Transverse colon (tissue), 4 donors: Measurements from ENCODE around the gene CALB2. TPM values are rescaled to one million over a fixed set of nuclear protein-coding genes. Genes with fewer than 3 reads are reported as not detected.
A peak's percentile ranks its signal among the peaks of the same experiment; 100 is the strongest.

ENCODE experiments used
- DNase-seq: peaks from one replicate; pipeline ENCODE4 v3.0.0-alpha.2; 2019
- H3K27ac ChIP-seq, 4 donors: fragments of 200-600 bp; sonication (generic); 2 replicates each; pipeline ENCODE4 v1.5.1; 2016 to 2018; ENCODE audit warnings: inconsistent platforms in 4 of 4
- H3K27me3 ChIP-seq: fragments of 200-600 bp; sonication (generic); 2 replicates; pipeline ENCODE4 v1.5.1; 2017; ENCODE audit warnings: inconsistent platforms
- H3K36me3 ChIP-seq, 4 donors: fragments of 200-600 bp; sonication (generic); 2 replicates each; pipeline ENCODE4 v1.5.1; 2017 to 2019; ENCODE audit warnings: inconsistent platforms in 4 of 4
- H3K4me1 ChIP-seq, 4 donors: fragments of 200-600 bp; sonication (generic); 2 replicates each; pipeline ENCODE4 v1.5.1; 2017 to 2020; ENCODE audit warnings: inconsistent platforms in 4 of 4
- H3K4me3 ChIP-seq, 4 donors: fragments of 200-600 bp; sonication (generic); 1 replicate in 1 of 4; 2 replicates in 3 of 4; pipeline versions ENCODE4 v1.5.1 to v1.6.1; 2017 to 2019; ENCODE audit warnings: inconsistent platforms in 4 of 4
- H3K9me3 ChIP-seq, 2 donors: fragments of 200-600 bp; sonication (generic); 2 replicates each; pipeline ENCODE4 v1.5.1; 2017 to 2019; ENCODE audit warnings: inconsistent platforms in 2 of 2
- EP300 ChIP-seq: sonication (generic); formaldehyde crosslinking; IDR thresholded peaks from one replicate; pipeline ENCODE4 v1.6.1; 2017; ENCODE audit warnings: antibody characterized with exemption, low read depth
- POLR2A ChIP-seq: fragments of 450-650 bp; IDR thresholded peaks from one replicate; pipeline ENCODE4 v1.6.1; 2016; ENCODE audit warnings: antibody characterized with exemption, mild to moderate bottlenecking, moderate library complexity
- POLR2AphosphoS5 ChIP-seq, 3 donors: sonication (generic); formaldehyde crosslinking; IDR thresholded peaks; one replicate each; pipeline ENCODE4 v1.6.1; 2016; ENCODE audit warnings: antibody characterized with exemption in 3 of 3
- WGBS, 2 donors: methylation state at CpG; one replicate each; pipeline ENCODE4 v1.1.5; 2018; ENCODE audit warnings: low coverage in 1 of 2; 5-methylcytosine and 5-hydroxymethylcytosine counted together
- in situ Hi-C, 4 donors: fragments of 200-750 bp; cut with MboI; loops; one replicate each; pipeline versions ENCODE4 v1.15.0 to v1.15.1; 2017; ENCODE audit warnings: low sequenced_read_pairs in 3 of 4, low pct_ligation_motif_present in 1 of 4, low pct_unique_long_range_greater_than_20kb in 1 of 4
- intact Hi-C: fragments of 100-400 bp; cut with DNase I; formaldehyde crosslinking; loops from one replicate; pipeline ENCODE4 v1.15.1; 2023; ENCODE audit warnings: low total_unique reads
- total RNA-seq, 4 donors: library from RNA; depleted of rRNA; stranded (reverse); fragments of >200 nt; gene quantifications; one replicate each; pipeline ENCODE4 v1.1.0, GENCODE V29; 2016
- TF ChIP-seq, protein P1 (sequence below), 5 experiments: fragments of 200-600 bp in 3 of 5; fragments of 450-650 bp in 2 of 5; sonication (generic) in 3 of 5; IDR thresholded peaks; 1 replicate in 2 of 5; 2 replicates in 3 of 5; pipeline ENCODE4 v1.5.1; 2016 to 2017; ENCODE audit warnings: antibody characterized with exemption in 5 of 5, inconsistent platforms in 3 of 5, mild to moderate bottlenecking in 2 of 5, moderate library complexity in 1 of 5

CALB2 gene
- total RNA-seq, 4 donors from 2014 or later = 2.0 to 4.0 (median 4.0) TPM; not detected in 1

DNA sequence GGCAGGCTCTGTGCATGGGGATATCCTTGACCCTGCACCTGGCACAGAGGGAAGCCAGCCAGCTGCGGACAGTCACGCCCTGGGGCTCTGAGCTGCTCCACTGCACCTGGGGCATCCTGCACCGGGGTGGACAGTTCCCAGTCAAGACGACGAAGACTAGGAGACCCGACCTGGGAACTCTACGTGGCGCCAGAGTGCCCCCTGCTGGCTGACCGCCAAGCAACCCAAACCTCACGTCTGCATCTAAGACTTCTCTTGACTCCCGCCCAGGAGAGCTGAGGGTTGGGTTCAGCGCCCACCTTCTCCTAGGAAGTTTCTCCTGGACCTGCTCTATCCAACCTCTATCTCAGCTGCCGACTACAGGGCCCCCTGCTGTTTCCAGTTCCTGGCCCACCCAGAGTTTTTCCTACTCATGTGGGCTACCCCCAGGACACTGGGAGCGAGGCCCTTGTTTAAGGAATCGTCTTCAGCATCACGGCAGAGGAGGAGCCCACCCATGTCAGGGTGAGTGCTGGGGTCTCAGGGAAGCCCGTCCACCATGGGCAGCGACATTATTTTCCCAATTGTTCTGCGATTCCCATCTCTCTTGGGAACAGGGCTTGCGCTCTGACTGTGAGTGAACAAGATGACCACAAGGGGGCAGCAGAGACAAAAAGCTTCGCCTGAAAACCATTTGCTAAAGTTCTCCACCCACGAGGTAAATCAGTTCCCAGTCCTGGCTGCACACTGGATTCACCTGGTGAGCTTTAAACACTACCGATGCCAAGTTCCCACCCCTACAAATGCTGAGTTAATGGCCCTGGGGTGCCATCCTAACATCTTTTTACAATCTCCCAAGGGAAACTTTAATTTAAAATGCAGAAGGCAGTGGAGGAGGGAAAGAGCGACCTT is 54.0 kb downstream of the CALB2 start:
- peaks cover 21% of the 10 kb centered on the region for H3K27me3 ChIP-seq
- no peaks in the 10 kb centered on the region for H3K9me3 ChIP-seq
- no peak overlapping the region for H3K27ac ChIP-seq
- no peaks in the 10 kb centered on the region for H3K36me3 ChIP-seq
- H3K4me3 ChIP-seq = no peak overlapping the region
- DNase-seq = peak; percentile 71
- 8% methylated on average over 24 of the region's 24 CpGs; no CpG with 5 or more reads in 1 of the 2 donors for WGBS, 2 donors
- TF ChIP-seq POLR2A (no peak), EP300 (no peak)
- TF ChIP-seq, protein P1, sequence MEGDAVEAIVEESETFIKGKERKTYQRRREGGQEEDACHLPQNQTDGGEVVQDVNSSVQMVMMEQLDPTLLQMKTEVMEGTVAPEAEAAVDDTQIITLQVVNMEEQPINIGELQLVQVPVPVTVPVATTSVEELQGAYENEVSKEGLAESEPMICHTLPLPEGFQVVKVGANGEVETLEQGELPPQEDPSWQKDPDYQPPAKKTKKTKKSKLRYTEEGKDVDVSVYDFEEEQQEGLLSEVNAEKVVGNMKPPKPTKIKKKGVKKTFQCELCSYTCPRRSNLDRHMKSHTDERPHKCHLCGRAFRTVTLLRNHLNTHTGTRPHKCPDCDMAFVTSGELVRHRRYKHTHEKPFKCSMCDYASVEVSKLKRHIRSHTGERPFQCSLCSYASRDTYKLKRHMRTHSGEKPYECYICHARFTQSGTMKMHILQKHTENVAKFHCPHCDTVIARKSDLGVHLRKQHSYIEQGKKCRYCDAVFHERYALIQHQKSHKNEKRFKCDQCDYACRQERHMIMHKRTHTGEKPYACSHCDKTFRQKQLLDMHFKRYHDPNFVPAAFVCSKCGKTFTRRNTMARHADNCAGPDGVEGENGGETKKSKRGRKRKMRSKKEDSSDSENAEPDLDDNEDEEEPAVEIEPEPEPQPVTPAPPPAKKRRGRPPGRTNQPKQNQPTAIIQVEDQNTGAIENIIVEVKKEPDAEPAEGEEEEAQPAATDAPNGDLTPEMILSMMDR (IDR thresholded peaks at IDR 0.05) = peak; percentile 85 to 89 (median 87)
- in situ Hi-C loops (loop anchor here in 3 of 4 donors (5.0 to 25.0 kb wide), 3 partner anchors 85 to 202 kb away; no protein-coding TSS in a partner anchor), intact Hi-C loops (loop anchor here (5.0 kb wide), 1 partner anchor 85 kb away; no protein-coding TSS in a partner anchor)
- H3K4me1 ChIP-seq = peaks cover 0 to 8% (median 0%) of the 10 kb centered on the region in 4 donors

DNA sequence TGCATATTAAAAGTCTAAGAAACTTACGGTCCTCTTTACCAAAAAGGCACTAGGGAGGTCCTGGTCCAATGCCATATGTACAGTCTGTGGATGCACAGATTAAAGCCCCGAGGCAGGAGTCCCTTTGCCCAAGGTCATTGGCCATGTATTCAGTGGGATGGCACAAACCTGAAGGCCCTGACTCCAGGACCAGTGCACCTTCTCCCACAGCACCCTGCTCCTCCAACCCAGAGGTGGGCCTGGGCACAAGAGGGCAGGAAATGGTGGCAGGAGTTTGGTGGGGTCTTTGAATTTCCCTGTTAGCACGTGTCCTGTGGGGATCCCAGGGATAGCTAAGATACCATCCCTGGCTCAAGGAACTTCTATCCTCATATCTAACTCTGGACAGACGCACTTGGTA is 54.8 kb downstream of the CALB2 start:
- no peak for DNase-seq
- intact Hi-C loops = loop anchor here (5.0 kb wide), 1 partner anchor 84 kb away; no protein-coding TSS in a partner anchor
- Histone ChIP-seq H3K27me3 (peaks cover 21% of the 10 kb centered on the region), H3K27ac (no peak overlapping the region), H3K9me3 (no peaks in the 10 kb centered on the region), H3K4me1 (peaks cover 0 to 8% (median 0%) of the 10 kb centered on the region in 4 donors), H3K36me3 (no peaks in the 10 kb centered on the region), H3K4me3 (no peak overlapping the region)
- in situ Hi-C loops = loop anchor here in 3 of 4 donors (5.0 to 25.0 kb wide), 3 partner anchors 84 to 201 kb away; no protein-coding TSS in a partner anchor
- TF ChIP-seq EP300 = no peak
- TF ChIP-seq POLR2AphosphoS5 (IDR thresholded peaks at IDR 0.05) = no peak
- TF ChIP-seq POLR2A = no peak
- TF ChIP-seq, protein P1 (IDR thresholded peaks at IDR 0.05) = no peak
- 63 to 79% methylated on average over 4 of the region's 4 CpGs for WGBS, 2 donors

DNA sequence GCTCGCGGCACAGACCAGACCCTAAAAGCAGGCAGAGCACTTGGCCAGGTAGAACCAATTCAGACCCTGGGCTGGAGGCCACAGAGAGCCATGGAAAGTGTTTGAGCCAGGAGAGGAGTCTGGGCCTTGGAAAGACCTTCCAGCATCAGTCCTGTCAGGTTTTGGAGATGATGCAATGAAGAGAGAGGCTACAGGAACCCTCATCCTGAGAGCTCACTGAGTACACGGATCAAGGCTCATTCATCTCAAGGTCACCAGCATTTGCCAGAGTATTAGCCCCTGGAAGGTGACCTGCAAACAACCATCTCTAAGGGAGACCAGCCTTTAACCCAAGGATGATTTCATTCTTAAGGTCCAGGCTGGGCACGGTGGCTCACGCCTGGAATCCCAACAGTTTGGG is 55.5 kb downstream of the CALB2 start:
- TF ChIP-seq POLR2A (no peak), EP300 (no peak), POLR2AphosphoS5 (IDR thresholded peaks at IDR 0.05) (no peak)
- TF ChIP-seq, protein P1 (IDR thresholded peaks at IDR 0.05) = no peak
- no peak for DNase-seq
- no peaks in the 10 kb centered on the region for H3K36me3 ChIP-seq
- peaks cover 0 to 8% (median 0%) of the 10 kb centered on the region in 4 donors for H3K4me1 ChIP-seq
- H3K27me3 ChIP-seq = peaks cover 19% of the 10 kb centered on the region
- in situ Hi-C loops (loop anchor here in 3 of 4 donors (5.0 to 25.0 kb wide), 3 partner anchors 83 to 201 kb away; no protein-coding TSS in a partner anchor), intact Hi-C loops (loop anchor here (5.0 kb wide), 1 partner anchor 83 kb away; no protein-coding TSS in a partner anchor)
- no peak overlapping the region for H3K4me3 ChIP-seq
- H3K9me3 ChIP-seq = no peaks in the 10 kb centered on the region
- WGBS, 2 donors = 92% methylated on average over 5 of the region's 5 CpGs; no CpG with 5 or more reads in 1 of the 2 donors
- no peak overlapping the region for H3K27ac ChIP-seq

DNA sequence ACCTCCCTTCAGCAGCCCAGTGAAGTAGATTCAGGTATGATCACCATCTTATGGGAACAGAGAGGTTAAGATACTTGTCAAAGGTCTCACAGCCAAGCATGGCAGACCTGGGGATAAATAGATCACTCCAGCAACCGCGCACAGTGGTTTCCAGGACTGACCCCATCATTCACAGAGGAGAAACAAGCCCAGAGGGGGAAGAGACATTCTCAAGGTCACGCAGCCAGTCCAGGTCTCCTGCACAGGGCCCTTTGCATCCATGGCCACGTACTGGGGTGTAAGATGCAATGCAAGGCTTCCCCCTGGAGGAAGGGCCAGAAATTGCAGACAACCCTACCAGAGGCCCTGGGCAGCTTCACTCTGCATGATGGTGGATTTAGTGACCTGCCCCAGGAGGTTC is 63.4 kb downstream of the CALB2 start:
- Histone ChIP-seq H3K4me1 (peaks cover 0 to 4% (median 0%) of the 10 kb centered on the region in 4 donors), H3K27me3 (peaks cover 34% of the 10 kb centered on the region), H3K36me3 (no peaks in the 10 kb centered on the region), H3K4me3 (no peak overlapping the region), H3K9me3 (no peaks in the 10 kb centered on the region), H3K27ac (no peak overlapping the region)
- WGBS, 2 donors = 40 to 65% methylated on average over 1 to 4 of the region's 4 CpGs
- in situ Hi-C loops (loop anchor here in 2 of 4 donors (5.0 to 25.0 kb wide), 2 partner anchors 80 to 190 kb away; no protein-coding TSS in a partner anchor), intact Hi-C loops (no loop called here)
- no peak for TF ChIP-seq POLR2A
- TF ChIP-seq, protein P1 (IDR thresholded peaks at IDR 0.05) = peak in 2 of 5 experiments; percentile 34 to 38
- DNase-seq = peak; percentile 27
